HG02870 (cell line): Measurements from ENCODE around the gene CSNK1G1.
"Not testable (repeated sequence)": the region's sequence is repeated elsewhere in the genome, so short reads cannot be mapped to it uniquely, and the experiment has no call there.

Experiments
- ATAC-seq: cut with Tn5 transposase; IDR thresholded peaks from one replicate; pipeline ENCODE4 v1.9.1; 2021; ENCODE audit warnings: mild to moderate bottlenecking, moderate library complexity; ENCODE audit not compliant: unreplicated experiment

Gene CSNK1G1

DNA sequence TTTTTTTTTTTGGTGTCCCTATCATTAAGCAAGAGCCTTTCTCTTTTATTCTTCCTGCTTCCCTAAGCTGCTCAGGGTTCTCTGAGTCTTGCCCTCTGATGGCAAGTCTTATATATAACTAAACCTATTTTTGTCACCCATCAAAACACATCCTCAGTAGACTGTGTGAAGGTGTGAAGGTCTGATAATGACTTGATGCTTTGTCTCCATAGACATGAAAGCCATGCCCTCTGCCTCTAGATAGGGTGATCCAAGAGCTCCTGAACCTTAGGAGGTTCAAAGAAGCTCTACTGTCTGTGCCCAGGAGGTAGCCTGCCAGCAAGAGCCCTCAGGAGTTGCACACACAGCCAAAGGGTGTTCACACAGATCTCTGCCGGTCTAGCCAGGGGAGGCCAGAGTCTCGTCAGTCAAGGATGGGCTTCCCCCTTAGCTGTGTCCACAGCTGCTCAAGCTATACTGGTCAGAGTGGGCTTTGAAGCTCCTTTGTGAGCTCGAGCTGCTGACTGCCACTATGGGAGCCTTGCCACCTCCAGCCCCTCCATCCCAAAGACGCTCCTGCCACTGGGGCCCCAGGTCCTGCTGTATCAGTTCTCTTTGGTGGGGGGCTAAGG is 217.5 kb downstream of the CSNK1G1 start:
- ATAC-seq, result no peak

DNA sequence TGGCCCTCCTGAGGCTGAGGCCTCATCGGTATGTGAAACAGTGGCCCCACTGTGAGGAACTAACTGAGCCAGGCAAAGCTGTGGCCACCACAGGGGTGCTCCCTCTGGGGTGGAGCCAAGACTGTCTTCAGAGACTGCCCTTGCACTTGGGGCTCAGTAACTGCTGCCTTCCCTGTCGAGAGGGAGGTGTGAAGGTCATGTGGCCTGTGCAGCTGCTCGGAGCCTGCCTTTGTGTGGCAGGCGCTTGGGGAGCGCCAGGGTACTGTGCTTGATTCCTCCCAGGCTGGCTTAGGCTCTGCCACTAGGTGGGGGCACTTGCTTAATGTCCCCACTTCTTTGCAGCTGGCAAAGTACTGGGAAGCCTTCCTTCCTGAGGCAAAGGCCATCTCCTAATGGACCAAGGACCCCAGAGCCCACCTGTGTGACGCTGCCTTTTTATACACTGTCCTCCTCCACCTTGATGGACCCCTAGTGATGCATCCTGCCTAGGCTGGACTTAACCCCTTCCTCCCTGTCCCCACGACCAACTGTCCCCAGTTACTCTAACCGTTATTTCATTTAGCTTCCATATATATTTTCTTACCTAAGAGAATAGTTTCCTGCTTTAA is 218.6 kb downstream of the CSNK1G1 start:
- ATAC-seq, result no peak

DNA sequence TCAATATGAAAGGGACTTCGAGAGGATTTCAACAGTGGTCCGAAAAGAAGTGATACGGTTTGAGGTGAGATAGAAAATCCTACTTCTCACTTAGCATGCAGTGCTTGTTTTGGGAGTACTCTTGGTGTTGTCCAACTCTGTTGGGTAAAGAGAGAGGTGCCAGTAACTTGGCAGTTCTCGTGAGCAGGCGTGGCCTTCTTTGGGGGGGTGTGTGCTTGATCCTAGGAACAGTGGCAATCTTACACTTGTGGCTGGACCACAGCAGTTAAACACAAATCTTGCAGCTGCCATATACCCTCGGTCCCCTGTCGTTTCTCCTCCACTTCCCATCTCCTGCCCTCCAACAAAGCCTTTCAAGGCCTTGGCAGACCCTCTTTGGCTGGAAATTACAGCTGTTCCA is 219.6 kb downstream of the CSNK1G1 start:
- no peak for ATAC-seq

DNA sequence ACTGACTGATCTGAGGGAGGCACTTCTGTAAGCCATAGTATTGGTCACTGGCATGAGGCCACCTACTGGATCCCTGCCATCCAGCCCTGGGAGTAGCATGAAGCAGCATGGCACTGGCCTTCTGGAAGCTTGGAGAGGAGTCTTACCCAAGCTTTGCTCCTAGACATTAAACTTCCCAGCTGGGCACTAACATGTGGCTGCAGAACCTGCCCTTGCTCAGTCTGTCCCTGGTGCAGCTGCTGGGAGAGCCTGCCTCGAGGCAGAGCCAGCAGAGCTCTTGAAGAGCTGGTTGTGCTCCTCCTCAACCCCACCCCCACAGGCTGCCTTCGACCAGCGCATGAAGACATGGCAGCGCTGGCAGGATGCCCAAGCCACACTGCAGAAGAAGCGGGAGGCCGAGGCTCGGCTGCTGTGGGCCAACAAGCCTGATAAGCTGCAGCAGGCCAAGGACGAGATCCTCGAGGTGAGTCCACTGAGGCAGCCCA is 221.6 kb downstream of the CSNK1G1 start:
- no peak for ATAC-seq

DNA sequence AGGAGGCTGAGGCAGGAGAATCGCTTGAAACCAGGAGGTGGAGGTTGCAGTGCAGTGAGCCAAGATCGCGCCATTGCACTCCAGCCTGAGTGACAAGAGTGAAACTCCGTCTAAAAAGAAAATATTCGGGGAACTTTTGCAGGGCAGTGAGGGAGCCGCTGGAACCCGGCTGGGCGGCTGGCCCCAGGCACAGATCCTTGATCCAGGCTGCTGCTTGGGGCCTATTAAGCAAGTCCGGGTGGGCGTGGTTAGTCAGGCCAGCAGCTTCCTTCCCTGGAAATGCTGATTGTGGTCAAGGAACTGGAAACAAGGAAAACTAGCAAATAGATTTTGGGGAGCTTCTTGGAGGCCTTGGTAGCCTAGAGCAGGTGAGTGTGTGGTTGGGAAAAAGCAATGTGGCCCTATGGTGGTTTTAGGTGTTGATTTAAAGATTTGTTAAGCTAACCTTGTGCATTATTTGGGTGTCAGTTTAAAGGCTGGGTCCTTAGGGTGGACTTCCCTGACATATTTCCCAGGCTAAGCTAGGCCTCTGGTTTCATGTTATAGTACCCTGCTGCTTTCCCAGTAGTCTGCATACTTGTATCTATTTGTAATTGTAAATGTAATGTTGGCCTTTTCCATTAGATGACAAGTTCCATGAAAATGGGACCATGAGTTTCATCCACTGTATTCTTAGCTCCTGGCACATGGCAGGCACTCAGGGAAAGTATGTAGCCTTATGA is 222.2 kb downstream of the CSNK1G1 start:
- no peak for ATAC-seq

DNA sequence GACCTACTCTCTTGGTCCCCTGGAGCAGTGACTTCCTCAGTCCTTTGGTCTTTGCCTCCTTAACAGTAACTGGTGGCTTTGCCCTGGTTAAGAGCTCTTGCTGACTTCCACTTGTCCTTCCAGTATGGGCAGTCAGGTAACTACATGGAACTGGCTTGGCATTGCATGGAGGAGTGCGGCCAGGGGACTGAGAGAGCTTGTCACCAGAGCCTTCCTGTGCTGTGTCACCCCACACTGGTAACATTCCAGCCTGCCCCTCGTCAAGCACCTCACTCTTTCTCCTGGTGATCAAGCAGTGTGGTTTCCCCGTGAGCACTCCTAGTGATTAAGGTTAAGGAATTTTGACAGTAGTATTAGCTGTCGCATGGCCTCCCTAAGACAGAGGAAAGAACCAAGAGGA is 223.8 kb downstream of the CSNK1G1 start:
- no peak for ATAC-seq

DNA sequence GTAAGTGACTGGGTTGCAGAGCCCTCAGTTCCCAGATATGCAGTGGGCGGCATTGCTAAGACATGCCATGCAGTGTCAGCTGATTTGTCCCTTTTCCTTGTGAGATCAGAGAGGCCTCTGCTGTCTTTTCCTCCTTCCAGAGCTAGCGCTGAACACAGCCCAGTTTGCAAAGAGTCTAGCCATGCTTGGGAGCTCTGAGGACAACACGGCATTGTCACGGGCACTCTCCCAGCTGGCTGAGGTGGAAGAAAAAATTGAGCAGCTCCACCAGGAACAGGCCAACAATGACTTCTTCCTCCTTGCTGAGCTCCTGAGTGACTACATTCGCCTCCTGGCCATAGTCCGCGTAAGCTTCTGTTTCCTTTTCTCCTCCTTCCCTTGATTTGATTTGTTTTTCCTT is 224.4 kb downstream of the CSNK1G1 start:
- ATAC-seq, result no peak

DNA sequence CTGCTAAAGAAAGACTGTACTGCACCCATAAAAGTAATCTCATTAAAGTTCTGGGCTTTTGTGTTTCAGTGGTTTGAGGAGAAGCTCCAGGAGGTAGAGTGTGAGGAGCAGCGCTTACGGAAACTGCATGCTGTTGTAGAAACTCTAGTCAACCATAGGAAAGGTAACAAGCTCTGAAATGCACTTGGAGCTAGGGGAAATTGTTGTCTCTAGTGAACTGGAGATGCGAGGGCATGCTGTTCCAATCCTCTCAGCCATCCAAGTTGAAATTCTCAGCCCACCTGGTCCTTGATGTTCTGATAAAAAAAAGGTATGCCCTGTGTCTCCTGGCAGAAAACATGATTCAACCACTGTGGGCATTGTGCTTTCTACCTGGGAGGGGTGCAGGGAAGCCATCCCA is 225.8 kb downstream of the CSNK1G1 start:
- no peak for ATAC-seq

DNA sequence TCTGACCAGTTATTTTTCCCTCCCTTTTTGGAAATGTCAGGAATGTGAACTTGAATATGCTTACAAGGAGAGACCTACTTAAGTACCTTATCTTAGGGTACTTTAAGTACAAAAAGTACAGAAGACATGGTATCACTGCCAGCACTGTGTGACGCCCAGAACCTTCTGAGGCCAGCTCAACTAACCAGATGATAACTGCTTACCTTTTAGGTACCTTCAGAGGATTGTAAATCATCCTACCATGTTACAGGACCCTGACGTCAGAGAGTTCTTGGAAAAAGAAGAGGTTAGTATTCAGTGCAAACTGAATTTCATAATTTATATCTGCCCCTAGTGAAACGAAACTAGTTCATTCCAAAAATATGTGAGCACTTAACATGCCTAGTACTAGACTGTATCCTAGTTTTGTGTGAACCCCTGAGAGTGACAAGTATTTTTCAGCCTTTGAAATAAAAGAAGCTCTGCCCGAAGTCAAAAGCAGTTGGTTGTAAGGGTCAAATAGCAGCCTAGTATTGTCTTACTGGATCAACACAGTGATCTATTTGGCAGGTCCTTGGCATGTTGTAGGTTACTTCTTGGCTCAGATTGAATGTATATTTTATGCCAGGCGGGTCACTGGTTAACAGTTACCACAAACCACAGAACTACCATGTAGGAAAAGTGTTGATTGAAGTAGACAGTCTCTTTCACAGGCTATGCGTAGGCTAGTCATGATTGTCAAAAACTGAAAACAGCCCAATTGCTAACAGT is 228.3 kb downstream of the CSNK1G1 start:
- no peak for ATAC-seq

DNA sequence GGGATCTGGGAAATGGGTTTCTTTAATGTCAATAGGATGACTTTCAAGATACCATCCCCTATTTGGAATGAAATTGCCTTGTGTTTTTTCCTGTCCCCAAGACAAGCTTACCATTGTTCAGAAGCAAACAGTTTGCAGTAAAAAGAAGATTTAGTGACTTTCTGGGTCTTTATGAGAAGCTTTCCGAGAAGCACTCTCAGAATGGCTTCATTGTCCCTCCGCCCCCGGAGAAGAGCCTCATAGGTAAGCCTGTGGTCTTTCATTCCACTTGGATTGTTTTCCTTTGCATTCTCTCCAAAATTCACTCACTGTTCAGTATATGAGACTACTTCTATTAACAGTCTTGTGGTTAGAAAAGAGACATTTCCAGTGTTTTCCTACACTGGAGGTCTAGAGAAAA is 230.0 kb downstream of the CSNK1G1 start:
- no peak for ATAC-seq

DNA sequence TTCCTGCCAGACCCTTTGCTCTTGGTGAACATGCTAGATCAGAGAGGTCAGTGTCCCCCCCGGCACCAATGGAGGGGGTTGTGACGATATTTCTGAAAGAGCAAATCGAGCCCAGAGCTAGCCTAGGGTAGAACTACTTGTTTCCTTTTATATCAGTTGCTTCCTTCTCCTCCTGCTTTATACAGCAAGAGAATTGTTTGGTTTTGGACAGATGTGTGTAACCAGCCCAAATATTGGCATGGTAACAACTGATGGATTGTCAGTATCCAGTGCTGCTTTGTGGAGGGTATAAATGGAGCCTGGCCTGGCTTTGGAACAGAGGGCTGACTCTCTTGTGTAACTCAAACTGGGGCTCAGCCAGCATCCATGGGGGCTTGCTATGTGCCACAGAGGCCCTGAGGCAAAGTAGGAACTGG is 233.0 kb downstream of the CSNK1G1 start:
- no peak for ATAC-seq

DNA sequence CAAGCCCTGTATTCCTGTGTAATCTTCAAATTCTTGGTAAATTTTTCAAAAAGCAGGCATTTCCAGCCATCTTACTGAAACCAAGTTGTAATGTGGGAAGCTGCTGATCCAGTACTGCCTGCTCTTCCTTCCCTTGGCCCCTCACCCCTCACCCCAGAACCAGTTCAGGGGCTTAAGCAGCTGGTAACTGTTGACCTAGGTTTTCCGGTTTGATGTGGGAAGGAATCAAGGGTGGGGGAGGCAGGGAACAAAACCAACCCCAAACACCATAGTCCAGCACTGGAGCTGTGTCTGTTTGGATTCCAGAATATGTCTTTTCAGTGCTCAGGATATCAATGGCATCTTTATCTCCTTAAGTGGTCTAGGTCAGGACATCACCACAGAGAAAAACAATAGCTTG is 233.5 kb downstream of the CSNK1G1 start:
- ATAC-seq, result no peak

DNA sequence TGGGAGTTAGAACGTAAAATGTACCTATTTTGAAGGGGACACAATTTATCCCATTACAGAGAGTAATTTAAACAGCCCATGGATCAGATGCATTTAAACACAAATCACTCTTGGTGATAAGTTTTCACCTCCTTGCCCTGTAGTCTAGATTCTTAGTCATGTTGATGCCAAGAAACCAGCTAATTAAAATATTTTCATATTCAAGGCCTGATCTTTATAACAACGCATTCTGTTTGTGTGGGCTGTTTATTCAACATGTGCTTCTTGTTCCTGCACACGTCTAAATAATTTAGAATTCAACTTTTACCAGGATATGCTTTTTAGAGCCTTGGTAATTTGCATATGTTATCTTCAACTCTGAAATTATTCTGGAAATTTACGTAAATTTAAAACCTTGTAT is 234.4 kb downstream of the CSNK1G1 start:
- no peak for ATAC-seq

DNA sequence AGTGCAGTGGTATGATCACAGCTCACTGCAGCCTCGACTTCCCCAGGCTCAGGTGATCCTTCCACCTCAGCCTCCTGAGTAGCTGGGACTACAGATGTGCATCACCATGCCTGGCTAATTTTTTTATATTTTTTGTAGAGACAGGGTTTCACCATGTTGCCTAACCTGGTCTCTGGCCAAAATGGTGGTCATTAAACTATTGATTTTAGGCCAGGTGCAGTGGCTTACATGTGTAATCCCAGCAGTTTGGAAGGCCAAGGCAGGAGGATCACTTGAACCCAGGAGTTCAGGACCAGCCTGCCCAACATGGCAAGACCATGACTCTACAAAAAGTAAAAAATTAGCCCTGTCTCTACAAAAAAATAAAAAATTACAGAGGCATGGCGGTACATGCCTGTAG is 235.7 kb downstream of the CSNK1G1 start:
- ATAC-seq, result not testable (repeated sequence)

DNA sequence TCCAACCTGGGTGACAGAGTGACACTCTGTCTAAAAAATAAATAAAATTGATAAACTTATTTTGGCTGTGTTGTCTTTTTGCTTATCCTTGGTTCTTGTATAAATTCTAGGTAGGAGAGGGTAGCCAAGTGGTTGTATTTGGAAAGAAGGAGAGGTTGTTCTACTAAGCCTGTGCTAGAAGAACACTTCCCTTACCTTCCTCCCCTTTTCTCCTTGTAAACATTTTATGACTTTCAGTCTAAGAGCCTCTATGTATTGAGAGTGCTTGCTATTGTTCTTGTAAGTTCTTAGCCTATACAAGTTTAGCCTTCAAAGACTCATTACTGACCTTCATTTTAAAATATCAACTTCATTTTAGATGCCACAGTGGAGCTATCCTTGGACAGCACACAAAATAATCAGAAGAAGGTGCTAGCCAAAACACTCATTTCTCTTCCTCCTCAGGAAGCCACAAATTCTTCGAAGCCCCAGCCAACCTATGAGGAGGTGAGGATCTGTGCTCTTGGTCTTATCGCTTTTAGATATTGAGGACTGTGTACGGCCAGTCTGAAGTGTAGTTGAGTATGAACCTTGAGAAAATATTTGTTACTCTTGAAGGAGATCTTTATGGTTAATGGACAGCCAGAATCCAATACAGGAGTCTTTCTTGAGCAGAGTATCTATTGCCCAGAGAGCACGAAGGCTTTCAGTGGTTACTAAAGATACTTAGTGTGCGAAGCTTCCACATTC is 238.1 kb downstream of the CSNK1G1 start:
- ATAC-seq, result no peak
